ENCODE measurements around the gene RARRES2. TPM values are rescaled to one million over a fixed set of nuclear protein-coding genes. Genes with fewer than 3 reads are reported as not detected.

RARRES2 gene
- total RNA-seq, 2 donors from 2014 or later, result not detected

- Mint-ChIP-seq H3K27ac (peak overlapping the region; percentile 85), H3K4me1 (peaks cover 33% of the 10 kb centered on the region), H3K27me3 (no peaks in the 10 kb centered on the region), H3K4me3 (peak overlapping the region; percentile 91), H3K36me3 (ENCODE audit: low read depth) (no peaks in the 10 kb centered on the region), H3K9me3 (no peaks in the 10 kb centered on the region)
- no peak for ATAC-seq (replicated peaks)
These were observed 39.0 kb upstream of the RARRES2 start for GRCh38 chr7:150380463-150380862.

DNA sequence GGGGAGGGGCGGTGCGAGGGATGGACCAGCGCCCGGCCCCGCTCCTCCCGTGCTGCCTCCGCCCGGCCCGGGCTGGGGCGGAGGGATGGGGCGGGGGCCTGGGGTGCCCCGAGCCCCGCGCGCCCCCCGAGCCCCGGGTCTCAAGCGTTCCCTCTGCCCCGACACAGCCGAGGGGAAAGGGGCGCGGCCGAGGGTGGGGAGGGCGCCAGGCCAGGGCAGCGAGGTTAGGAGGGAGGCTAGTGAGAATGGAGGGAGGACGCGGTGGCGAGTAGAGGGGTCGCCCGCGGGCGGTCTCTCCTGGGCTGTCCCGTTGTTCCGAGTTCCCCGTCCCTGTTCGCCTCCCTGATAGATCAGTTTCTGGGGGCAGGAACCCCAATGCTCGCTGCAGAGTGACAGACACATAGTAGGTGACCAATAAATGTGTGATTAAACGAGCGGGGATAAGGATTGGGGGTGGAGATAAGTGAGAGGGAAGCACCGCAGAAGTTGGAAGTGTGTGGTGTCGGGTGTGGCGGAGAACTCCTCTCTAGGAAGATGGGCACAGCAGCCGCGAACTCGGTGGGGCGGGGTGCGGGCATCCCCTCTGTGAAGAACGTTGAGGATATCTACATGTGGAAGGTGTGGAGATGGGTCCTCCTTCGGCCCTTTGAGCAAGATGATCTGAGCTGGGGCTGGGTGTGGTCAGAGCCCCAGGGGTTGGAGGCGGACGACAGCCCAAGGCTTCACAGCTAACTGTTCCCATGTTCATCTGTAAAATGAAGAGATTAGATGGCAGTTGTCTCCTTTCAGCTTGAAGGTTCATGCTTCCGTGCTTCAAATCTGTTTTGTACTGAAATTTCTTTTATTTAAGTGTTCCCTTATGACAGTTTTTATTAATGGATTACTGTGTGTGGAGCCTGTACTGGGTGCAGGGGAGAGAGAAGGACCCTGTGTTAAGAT, 38.3 kb upstream of the RARRES2 start:
- Mint-ChIP-seq H3K36me3 (ENCODE audit: low read depth) (peaks cover under 1% of the 10 kb centered on the region), H3K4me3 (peak overlapping the region; percentile 91), H3K4me1 (peaks cover 33% of the 10 kb centered on the region), H3K27ac (peak overlapping the region; percentile 85), H3K27me3 (no peaks in the 10 kb centered on the region), H3K9me3 (no peaks in the 10 kb centered on the region)
- no peak for ATAC-seq (replicated peaks)

DNA sequence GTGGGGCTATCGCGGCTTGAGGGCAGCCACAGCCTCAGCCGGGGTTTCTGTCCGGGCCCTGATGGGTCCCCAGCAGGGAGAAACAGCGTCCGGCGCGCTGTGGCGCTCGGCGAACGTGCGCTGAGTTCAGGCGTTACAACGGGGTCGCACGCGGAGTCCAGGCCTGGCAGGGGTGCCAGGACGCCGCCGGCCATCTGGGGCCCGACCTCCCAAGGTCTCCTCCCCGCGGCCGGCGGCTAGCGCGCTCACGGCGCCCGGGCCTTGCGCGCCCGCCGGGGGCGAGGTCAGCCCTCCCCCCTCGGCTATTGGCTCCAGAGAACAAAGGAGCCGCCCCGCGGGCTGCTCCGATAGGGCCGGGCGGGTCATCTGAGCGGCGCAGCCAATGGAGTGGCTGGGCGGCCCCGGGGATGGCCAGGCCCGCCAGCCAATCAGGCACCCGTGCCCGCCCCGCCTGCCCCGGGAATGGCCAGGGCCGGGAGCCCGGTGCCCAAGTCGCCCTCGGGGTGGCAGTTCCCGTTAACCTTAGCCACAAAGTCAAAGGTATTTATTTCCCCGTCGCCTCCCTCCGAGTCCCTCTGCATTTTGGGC, 37.5 kb upstream of the RARRES2 start, which contains the start of gene ZNF775:
TSS of gene ZNF775 (plus strand) at position 478 of the 588 bp plus-strand sequence. CDS start 9,141 bp downstream, outside the sequence.
- Mint-ChIP-seq H3K27ac (peak within 1 kb of the TSS; percentile 85), H3K4me1 (peaks cover 33% of the 10 kb centered on the region), H3K9me3 (no peaks in the 10 kb centered on the region), H3K36me3 (ENCODE audit: low read depth) (peaks cover 6% of the 10 kb centered on the region), H3K4me3 (peak within 1 kb of the TSS; percentile 91), H3K27me3 (no peaks in the 10 kb centered on the region)
- peak; percentile 98 for ATAC-seq (replicated peaks)

- peak overlapping the region; percentile 69 for H3K4me3 Mint-ChIP-seq
- no peaks in the 10 kb centered on the region for H3K9me3 Mint-ChIP-seq
- H3K27ac Mint-ChIP-seq, result peak overlapping the region; percentile 69
- no peak for ATAC-seq (replicated peaks)
- H3K4me1 Mint-ChIP-seq, result peaks cover 36% of the 10 kb centered on the region
- no peaks in the 10 kb centered on the region for H3K27me3 Mint-ChIP-seq
- H3K36me3 Mint-ChIP-seq (ENCODE audit: low read depth), result peaks cover 12% of the 10 kb centered on the region
These were observed 36.9 kb upstream of the RARRES2 start for GRCh38 chr7:150378115-150378852.

GRCh38 chr7:150377635-150378034, 36.2 kb upstream of the RARRES2 start:
- H3K27me3 Mint-ChIP-seq, result no peaks in the 10 kb centered on the region
- no peak for ATAC-seq (replicated peaks)
- peaks cover 19% of the 10 kb centered on the region for H3K36me3 Mint-ChIP-seq (ENCODE audit: low read depth)
- peak overlapping the region; percentile 69 for H3K27ac Mint-ChIP-seq
- H3K9me3 Mint-ChIP-seq, result no peaks in the 10 kb centered on the region
- peak overlapping the region; percentile 69 for H3K4me3 Mint-ChIP-seq
- H3K4me1 Mint-ChIP-seq, result peaks cover 31% of the 10 kb centered on the region

- H3K4me1 Mint-ChIP-seq, result peaks cover 31% of the 10 kb centered on the region
- H3K9me3 Mint-ChIP-seq, result no peaks in the 10 kb centered on the region
- ATAC-seq (replicated peaks), result no peak
- peak overlapping the region; percentile 69 for H3K27ac Mint-ChIP-seq
- H3K36me3 Mint-ChIP-seq (ENCODE audit: low read depth), result peaks cover 21% of the 10 kb centered on the region
- H3K27me3 Mint-ChIP-seq, result no peaks in the 10 kb centered on the region
- H3K4me3 Mint-ChIP-seq, result peak overlapping the region; percentile 69
These were observed 35.8 kb upstream of the RARRES2 start for GRCh38 chr7:150377196-150377595.

- Mint-ChIP-seq H3K4me1 (peaks cover 31% of the 10 kb centered on the region), H3K27me3 (no peaks in the 10 kb centered on the region), H3K36me3 (ENCODE audit: low read depth) (peaks cover 21% of the 10 kb centered on the region), H3K27ac (peak overlapping the region; percentile 81), H3K4me3 (peak overlapping the region; percentile 69), H3K9me3 (no peaks in the 10 kb centered on the region)
- ATAC-seq (replicated peaks), result no peak
These were observed 35.1 kb upstream of the RARRES2 start for GRCh38 chr7:150376560-150376959.

- Mint-ChIP-seq H3K9me3 (no peaks in the 10 kb centered on the region), H3K4me3 (peak overlapping the region; percentile 69), H3K4me1 (peaks cover 31% of the 10 kb centered on the region), H3K27ac (peak overlapping the region; percentile 81), H3K27me3 (no peaks in the 10 kb centered on the region), H3K36me3 (ENCODE audit: low read depth) (peaks cover 21% of the 10 kb centered on the region)
- ATAC-seq (replicated peaks), result peak; percentile 38
These were observed 34.5 kb upstream of the RARRES2 start for GRCh38 chr7:150375662-150376521.

DNA sequence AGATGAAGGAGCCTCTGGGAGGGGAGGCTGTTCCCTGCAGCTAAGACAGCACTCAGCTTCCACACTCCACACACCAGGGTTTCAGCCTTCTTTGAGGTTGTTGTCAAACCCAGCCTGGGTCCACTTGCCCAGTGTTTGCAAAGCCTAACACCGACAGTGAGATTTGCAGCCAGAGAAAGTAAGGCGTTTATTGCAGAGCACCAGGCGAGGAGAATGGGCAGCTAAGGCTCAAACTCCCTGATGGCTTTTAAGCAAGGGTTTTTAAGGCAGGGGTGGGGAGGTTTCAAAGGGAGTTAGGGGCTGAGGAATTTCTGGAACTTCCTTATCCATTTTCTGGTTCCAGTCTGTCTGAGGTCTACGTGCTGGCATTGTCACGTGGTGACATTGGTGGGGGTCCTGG, 33.0 kb upstream of the RARRES2 start:
- ATAC-seq (replicated peaks), result no peak
- Mint-ChIP-seq H3K4me1 (peaks cover 22% of the 10 kb centered on the region), H3K27me3 (no peaks in the 10 kb centered on the region), H3K9me3 (no peaks in the 10 kb centered on the region), H3K36me3 (ENCODE audit: low read depth) (peaks cover 28% of the 10 kb centered on the region), H3K27ac (no peak overlapping the region), H3K4me3 (no peak overlapping the region)

GRCh38 chr7:150374026-150374425, 32.6 kb upstream of the RARRES2 start:
- peaks cover 22% of the 10 kb centered on the region for H3K4me1 Mint-ChIP-seq

GRCh38 chr7:150373049-150373801, 31.8 kb upstream of the RARRES2 start:
- no peak overlapping the region for H3K27ac Mint-ChIP-seq
- H3K36me3 Mint-ChIP-seq (ENCODE audit: low read depth), result peaks cover 32% of the 10 kb centered on the region
- no peak overlapping the region for H3K4me3 Mint-ChIP-seq
- H3K27me3 Mint-ChIP-seq, result no peaks in the 10 kb centered on the region
- ATAC-seq (replicated peaks), result no peak
- H3K4me1 Mint-ChIP-seq, result peaks cover 22% of the 10 kb centered on the region
- no peaks in the 10 kb centered on the region for H3K9me3 Mint-ChIP-seq

More at GRCh38 chr7:150374026-150374425, 32.6 kb upstream of the RARRES2 start:
- Mint-ChIP-seq H3K36me3 (ENCODE audit: low read depth) (peaks cover 30% of the 10 kb centered on the region), H3K27me3 (no peaks in the 10 kb centered on the region), H3K9me3 (no peaks in the 10 kb centered on the region), H3K4me3 (no peak overlapping the region), H3K27ac (no peak overlapping the region)
- no peak for ATAC-seq (replicated peaks)

GRCh38 chr7:150372271-150373048, 31.0 kb upstream of the RARRES2 start:
- Mint-ChIP-seq H3K4me1 (peaks cover 20% of the 10 kb centered on the region), H3K36me3 (ENCODE audit: low read depth) (peaks cover 32% of the 10 kb centered on the region), H3K9me3 (no peaks in the 10 kb centered on the region), H3K27me3 (no peaks in the 10 kb centered on the region), H3K4me3 (no peak overlapping the region), H3K27ac (no peak overlapping the region)
- ATAC-seq (replicated peaks), result no peak

DNA sequence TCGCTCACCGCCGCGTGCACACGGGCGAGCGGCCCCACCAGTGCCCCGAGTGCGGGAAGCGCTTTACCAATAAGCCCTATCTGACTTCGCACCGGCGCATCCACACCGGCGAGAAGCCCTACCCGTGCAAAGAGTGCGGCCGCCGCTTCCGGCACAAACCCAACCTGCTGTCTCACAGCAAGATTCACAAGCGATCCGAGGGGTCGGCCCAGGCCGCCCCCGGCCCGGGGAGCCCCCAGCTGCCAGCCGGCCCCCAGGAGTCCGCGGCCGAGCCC, 30.5 kb upstream of the RARRES2 start:
- Mint-ChIP-seq H3K27ac (no peak overlapping the region), H3K36me3 (ENCODE audit: low read depth) (peaks cover 32% of the 10 kb centered on the region), H3K27me3 (no peaks in the 10 kb centered on the region), H3K9me3 (no peaks in the 10 kb centered on the region), H3K4me3 (no peak overlapping the region), H3K4me1 (peaks cover 18% of the 10 kb centered on the region)
- no peak for ATAC-seq (replicated peaks)
